Stimulated activated CD8-positive, alpha-beta memory T cell treated with anti-CD3 and anti-CD28 coated beads, Interleukin-7, amount 100 ng/mL, for 4 hours (primary cell): ENCODE measurements around the gene LCN10.

Experiments used
- DNase-seq, 2 donors: peaks; one replicate each; pipeline ENCODE4 v3.0.0-alpha.2; 2020; ENCODE audit warnings: low read depth in 2 of 2

LCN10 gene

GRCh38 chr9:136700959-136701667 lies 41.6 kb downstream of the LCN10 start:
- DNase-seq: peak; percentile 24 to 26

- DNase-seq: no peak
These were observed 42.4 kb downstream of the LCN10 start for GRCh38 chr9:136700304-136700703.

- DNase-seq: no peak
These were observed 44.0 kb downstream of the LCN10 start for GRCh38 chr9:136698635-136699246.

- DNase-seq: no peak
These were observed 44.8 kb downstream of the LCN10 start for GRCh38 chr9:136697821-136698526.

GRCh38 chr9:136697146-136697820 lies 45.5 kb downstream of the LCN10 start:
- no peak for DNase-seq

- DNase-seq: no peak
These were observed 46.2 kb downstream of the LCN10 start for GRCh38 chr9:136696502-136696901.

- DNase-seq: no peak
These were observed 46.8 kb downstream of the LCN10 start for GRCh38 chr9:136695955-136696354.

- DNase-seq: no peak
These were observed 47.3 kb downstream of the LCN10 start for GRCh38 chr9:136695435-136695895.

- DNase-seq: no peak
These were observed 47.9 kb downstream of the LCN10 start for GRCh38 chr9:136694872-136695247.

- no peak for DNase-seq
These were observed 48.4 kb downstream of the LCN10 start for GRCh38 chr9:136694163-136694871.

GRCh38 chr9:136693490-136694162 lies 49.1 kb downstream of the LCN10 start:
- no peak for DNase-seq

GRCh38 chr9:136693135-136693489 lies 49.6 kb downstream of the LCN10 start:
- DNase-seq: no peak

GRCh38 chr9:136692185-136693134 lies 50.3 kb downstream of the LCN10 start:
- DNase-seq: no peak

GRCh38 chr9:136691316-136692184 lies 51.2 kb downstream of the LCN10 start:
- DNase-seq: no peak

- DNase-seq: no peak
These were observed 51.9 kb downstream of the LCN10 start for GRCh38 chr9:136690806-136691261.

GRCh38 chr9:136690104-136690805 lies 52.5 kb downstream of the LCN10 start:
- no peak for DNase-seq

GRCh38 chr9:136689108-136689460 lies 53.7 kb downstream of the LCN10 start:
- no peak for DNase-seq
